ENCODE data around the gene ACSS1.

Gene ACSS1

GRCh38 chr20:25014816-25015215 is 43.1 kb downstream of the ACSS1 start:
- Histone ChIP-seq H3K79me2 (ENCODE audit: insufficient read depth, low read length) (no peaks in the 10 kb centered on the region), H3F3A (ENCODE audit: low read depth) (no peaks in the 10 kb centered on the region), H3K4me2 (ENCODE audit: low read depth, low read length, poor library complexity, severe bottlenecking) (no peak overlapping the region), H3K9me3 (ENCODE audit: insufficient read depth, low read depth, low read length) (no peaks in the 10 kb centered on the region), H4K20me1 (ENCODE audit: insufficient read depth, low read length, poor library complexity, severe bottlenecking) (no peaks in the 10 kb centered on the region), H3K4me3 (ENCODE audit: low read length, poor library complexity, severe bottlenecking) (no peak overlapping the region), H3K36me3 (ENCODE audit: insufficient read depth, low read length) (peaks cover 78% of the 10 kb centered on the region; the same call in 1 of the 2 replicates), H3K9me2 (replicated peaks; ENCODE audit: low read depth, low read length) (no peaks in the 10 kb centered on the region), H2AFZ (ENCODE audit: low read length) (no peak overlapping the region), H3K27me3 (ENCODE audit: insufficient read depth, low read length, poor library complexity, severe bottlenecking) (no peaks in the 10 kb centered on the region), H3K4me1 (ENCODE audit: insufficient read depth, low read length, poor library complexity, severe bottlenecking) (no peaks in the 10 kb centered on the region), H3K9ac (ENCODE audit: low read depth, low read length, poor library complexity, severe bottlenecking) (no peak overlapping the region)
- no peak for TF ChIP-seq EZH2phosphoT487 (IDR thresholded peaks at IDR 0.05; ENCODE audit: borderline replicate concordance)
- no peak for TF ChIP-seq CTCF (conservative IDR thresholded peaks at IDR 0.05; ENCODE audit: low read length)

GRCh38 chr20:25013478-25014380 is 44.2 kb downstream of the ACSS1 start:
- H3K79me2 ChIP-seq (ENCODE audit: insufficient read depth, low read length) = no peaks in the 10 kb centered on the region
- no peaks in the 10 kb centered on the region for H3K9me3 ChIP-seq (ENCODE audit: insufficient read depth, low read depth, low read length)
- TF ChIP-seq CTCF (conservative IDR thresholded peaks at IDR 0.05; ENCODE audit: low read length) (no peak), EZH2phosphoT487 (IDR thresholded peaks at IDR 0.05; ENCODE audit: borderline replicate concordance) (no peak)
- H4K20me1 ChIP-seq (ENCODE audit: insufficient read depth, low read length, poor library complexity, severe bottlenecking) = no peaks in the 10 kb centered on the region
- peaks cover 82% of the 10 kb centered on the region; the same call in 1 of the 2 replicates for H3K36me3 ChIP-seq (ENCODE audit: insufficient read depth, low read length)
- H3K4me2 ChIP-seq (ENCODE audit: low read depth, low read length, poor library complexity, severe bottlenecking) = no peak overlapping the region
- no peak overlapping the region for H2AFZ ChIP-seq (ENCODE audit: low read length)
- H3K9ac ChIP-seq (ENCODE audit: low read depth, low read length, poor library complexity, severe bottlenecking) = no peak overlapping the region
- H3K9me2 ChIP-seq (replicated peaks; ENCODE audit: low read depth, low read length) = no peaks in the 10 kb centered on the region
- H3K4me3 ChIP-seq (ENCODE audit: low read length, poor library complexity, severe bottlenecking) = no peak overlapping the region
- no peaks in the 10 kb centered on the region for H3F3A ChIP-seq (ENCODE audit: low read depth)
- no peaks in the 10 kb centered on the region for H3K27me3 ChIP-seq (ENCODE audit: insufficient read depth, low read length, poor library complexity, severe bottlenecking)
- H3K4me1 ChIP-seq (ENCODE audit: insufficient read depth, low read length, poor library complexity, severe bottlenecking) = no peaks in the 10 kb centered on the region

GRCh38 chr20:25012616-25013189 is 45.2 kb downstream of the ACSS1 start:
- Histone ChIP-seq H2AFZ (ENCODE audit: low read length) (no peak overlapping the region), H3K27me3 (ENCODE audit: insufficient read depth, low read length, poor library complexity, severe bottlenecking) (no peaks in the 10 kb centered on the region), H4K20me1 (ENCODE audit: insufficient read depth, low read length, poor library complexity, severe bottlenecking) (no peaks in the 10 kb centered on the region), H3K9me2 (replicated peaks; ENCODE audit: low read depth, low read length) (no peaks in the 10 kb centered on the region), H3K36me3 (ENCODE audit: insufficient read depth, low read length) (peaks cover 84% of the 10 kb centered on the region; the same call in 1 of the 2 replicates), H3K9me3 (ENCODE audit: insufficient read depth, low read depth, low read length) (no peaks in the 10 kb centered on the region), H3K79me2 (ENCODE audit: insufficient read depth, low read length) (no peaks in the 10 kb centered on the region), H3K4me2 (ENCODE audit: low read depth, low read length, poor library complexity, severe bottlenecking) (no peak overlapping the region), H3K9ac (ENCODE audit: low read depth, low read length, poor library complexity, severe bottlenecking) (no peak overlapping the region), H3K4me3 (ENCODE audit: low read length, poor library complexity, severe bottlenecking) (no peak overlapping the region), H3K4me1 (ENCODE audit: insufficient read depth, low read length, poor library complexity, severe bottlenecking) (no peaks in the 10 kb centered on the region), H3F3A (ENCODE audit: low read depth) (no peaks in the 10 kb centered on the region)
- TF ChIP-seq EZH2phosphoT487 (IDR thresholded peaks at IDR 0.05; ENCODE audit: borderline replicate concordance) (no peak), CTCF (conservative IDR thresholded peaks at IDR 0.05; ENCODE audit: low read length) (no peak)

Measured in Loucy (cell line).